Measurements from ENCODE around the gene TRAPPC8. TPM values are rescaled to one million over a fixed set of nuclear protein-coding genes. Genes with fewer than 3 reads are reported as not detected.

The TRAPPC8 gene, protein sequence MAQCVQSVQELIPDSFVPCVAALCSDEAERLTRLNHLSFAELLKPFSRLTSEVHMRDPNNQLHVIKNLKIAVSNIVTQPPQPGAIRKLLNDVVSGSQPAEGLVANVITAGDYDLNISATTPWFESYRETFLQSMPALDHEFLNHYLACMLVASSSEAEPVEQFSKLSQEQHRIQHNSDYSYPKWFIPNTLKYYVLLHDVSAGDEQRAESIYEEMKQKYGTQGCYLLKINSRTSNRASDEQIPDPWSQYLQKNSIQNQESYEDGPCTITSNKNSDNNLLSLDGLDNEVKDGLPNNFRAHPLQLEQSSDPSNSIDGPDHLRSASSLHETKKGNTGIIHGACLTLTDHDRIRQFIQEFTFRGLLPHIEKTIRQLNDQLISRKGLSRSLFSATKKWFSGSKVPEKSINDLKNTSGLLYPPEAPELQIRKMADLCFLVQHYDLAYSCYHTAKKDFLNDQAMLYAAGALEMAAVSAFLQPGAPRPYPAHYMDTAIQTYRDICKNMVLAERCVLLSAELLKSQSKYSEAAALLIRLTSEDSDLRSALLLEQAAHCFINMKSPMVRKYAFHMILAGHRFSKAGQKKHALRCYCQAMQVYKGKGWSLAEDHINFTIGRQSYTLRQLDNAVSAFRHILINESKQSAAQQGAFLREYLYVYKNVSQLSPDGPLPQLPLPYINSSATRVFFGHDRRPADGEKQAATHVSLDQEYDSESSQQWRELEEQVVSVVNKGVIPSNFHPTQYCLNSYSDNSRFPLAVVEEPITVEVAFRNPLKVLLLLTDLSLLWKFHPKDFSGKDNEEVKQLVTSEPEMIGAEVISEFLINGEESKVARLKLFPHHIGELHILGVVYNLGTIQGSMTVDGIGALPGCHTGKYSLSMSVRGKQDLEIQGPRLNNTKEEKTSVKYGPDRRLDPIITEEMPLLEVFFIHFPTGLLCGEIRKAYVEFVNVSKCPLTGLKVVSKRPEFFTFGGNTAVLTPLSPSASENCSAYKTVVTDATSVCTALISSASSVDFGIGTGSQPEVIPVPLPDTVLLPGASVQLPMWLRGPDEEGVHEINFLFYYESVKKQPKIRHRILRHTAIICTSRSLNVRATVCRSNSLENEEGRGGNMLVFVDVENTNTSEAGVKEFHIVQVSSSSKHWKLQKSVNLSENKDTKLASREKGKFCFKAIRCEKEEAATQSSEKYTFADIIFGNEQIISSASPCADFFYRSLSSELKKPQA (N-terminal part only)
- 46.4 and 51.5 TPM in 2 replicates for total RNA-seq (ENCODE audit: low replicate concordance)

DNA sequence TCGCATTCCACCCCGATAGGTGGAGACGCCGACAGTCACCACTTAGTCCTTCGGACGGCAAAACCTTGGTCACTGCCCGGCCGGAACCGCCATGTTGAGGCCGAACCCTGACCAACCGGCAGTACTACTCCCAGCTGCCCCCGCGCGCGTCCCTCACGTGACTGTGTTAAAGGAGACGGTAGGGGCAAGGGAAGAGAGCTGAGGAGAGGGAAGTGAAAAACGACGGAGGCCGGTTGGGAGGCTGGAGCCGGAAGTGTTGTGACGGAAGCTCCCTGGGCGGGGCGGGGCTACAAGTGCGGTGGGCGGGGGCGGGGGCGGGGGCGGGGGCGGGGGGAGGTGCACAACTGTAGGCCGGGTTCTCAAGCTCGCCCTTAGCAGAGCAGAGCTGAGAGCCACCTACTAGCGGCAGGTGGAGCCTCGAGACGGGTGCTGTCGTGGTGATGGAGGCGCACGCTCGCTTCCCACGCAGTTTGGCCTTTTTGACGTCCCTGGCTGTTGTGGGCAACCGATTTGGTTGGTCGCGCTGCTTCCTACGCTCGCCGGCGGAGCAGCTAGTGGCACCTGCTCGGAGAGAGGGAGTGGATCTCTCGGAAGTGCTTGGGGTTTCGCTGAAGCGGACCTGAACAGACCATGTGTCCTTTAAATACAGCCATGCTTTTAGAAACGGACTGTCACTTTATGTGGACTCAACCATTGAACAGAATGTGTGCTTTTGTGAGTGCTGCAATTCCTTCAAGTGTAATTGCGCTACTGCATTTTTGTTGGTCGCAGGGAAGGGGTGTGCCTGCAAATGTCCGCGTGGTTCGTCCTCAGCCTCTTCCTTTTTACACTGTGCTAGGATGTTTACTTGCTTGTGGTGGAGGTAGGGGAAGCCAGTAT, at the start of gene TRAPPC8:
Gene TRAPPC8, minus strand, starts transcription at position 130 of the 879 bp plus-strand sequence. CDS start 364 bp downstream, outside the sequence.
- H3K36me3 Mint-ChIP-seq: peaks cover 6% of the 10 kb centered on the region
- no peaks in the 10 kb centered on the region for H3K36me3 ChIP-seq
- H3K27ac ChIP-seq: peak within 1 kb of the TSS; percentile 74
- TF ChIP-seq, protein P1, sequence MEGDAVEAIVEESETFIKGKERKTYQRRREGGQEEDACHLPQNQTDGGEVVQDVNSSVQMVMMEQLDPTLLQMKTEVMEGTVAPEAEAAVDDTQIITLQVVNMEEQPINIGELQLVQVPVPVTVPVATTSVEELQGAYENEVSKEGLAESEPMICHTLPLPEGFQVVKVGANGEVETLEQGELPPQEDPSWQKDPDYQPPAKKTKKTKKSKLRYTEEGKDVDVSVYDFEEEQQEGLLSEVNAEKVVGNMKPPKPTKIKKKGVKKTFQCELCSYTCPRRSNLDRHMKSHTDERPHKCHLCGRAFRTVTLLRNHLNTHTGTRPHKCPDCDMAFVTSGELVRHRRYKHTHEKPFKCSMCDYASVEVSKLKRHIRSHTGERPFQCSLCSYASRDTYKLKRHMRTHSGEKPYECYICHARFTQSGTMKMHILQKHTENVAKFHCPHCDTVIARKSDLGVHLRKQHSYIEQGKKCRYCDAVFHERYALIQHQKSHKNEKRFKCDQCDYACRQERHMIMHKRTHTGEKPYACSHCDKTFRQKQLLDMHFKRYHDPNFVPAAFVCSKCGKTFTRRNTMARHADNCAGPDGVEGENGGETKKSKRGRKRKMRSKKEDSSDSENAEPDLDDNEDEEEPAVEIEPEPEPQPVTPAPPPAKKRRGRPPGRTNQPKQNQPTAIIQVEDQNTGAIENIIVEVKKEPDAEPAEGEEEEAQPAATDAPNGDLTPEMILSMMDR (IDR thresholded peaks at IDR 0.05): no peak
- TF ChIP-seq EZH2 (IDR thresholded peaks at IDR 0.05) (no peak), EZH2phosphoT487 (IDR thresholded peaks at IDR 0.05) (no peak)
- no peaks in the 10 kb centered on the region for H3K9me3 ChIP-seq (ENCODE audit: low read depth)
- peak within 1 kb of the TSS; percentile 90 for H3K4me2 ChIP-seq
- H3K4me3 ChIP-seq: peak within 1 kb of the TSS; percentile 69
- no peaks in the 10 kb centered on the region for H3K9me3 Mint-ChIP-seq
- H3K27ac Mint-ChIP-seq: peak within 1 kb of the TSS; percentile 100
- peak within 1 kb of the TSS; percentile 100 for H3K4me3 Mint-ChIP-seq
- H3F3A ChIP-seq (ENCODE audit: low read depth): peaks cover 9% of the 10 kb centered on the region
- peak; percentile 98 for DNase-seq (ENCODE audit: low spot score)
- H3K4me1 ChIP-seq: peaks cover 7% of the 10 kb centered on the region
- peaks cover 2% of the 10 kb centered on the region for H3K27me3 Mint-ChIP-seq (ENCODE audit: insufficient read depth, low read depth)
- peak within 1 kb of the TSS; percentile 98 for H2AFZ ChIP-seq (replicated peaks)
- peak within 1 kb of the TSS; percentile 79 for H3K9ac ChIP-seq
- peaks cover 46% of the 10 kb centered on the region for H3K79me2 ChIP-seq (ENCODE audit: low read depth)
- H3K4me1 Mint-ChIP-seq: peaks cover 30% of the 10 kb centered on the region
- no peaks in the 10 kb centered on the region for H3K27me3 ChIP-seq
- peaks cover 21% of the 10 kb centered on the region for H4K20me1 ChIP-seq (ENCODE audit: low read depth)

DNA sequence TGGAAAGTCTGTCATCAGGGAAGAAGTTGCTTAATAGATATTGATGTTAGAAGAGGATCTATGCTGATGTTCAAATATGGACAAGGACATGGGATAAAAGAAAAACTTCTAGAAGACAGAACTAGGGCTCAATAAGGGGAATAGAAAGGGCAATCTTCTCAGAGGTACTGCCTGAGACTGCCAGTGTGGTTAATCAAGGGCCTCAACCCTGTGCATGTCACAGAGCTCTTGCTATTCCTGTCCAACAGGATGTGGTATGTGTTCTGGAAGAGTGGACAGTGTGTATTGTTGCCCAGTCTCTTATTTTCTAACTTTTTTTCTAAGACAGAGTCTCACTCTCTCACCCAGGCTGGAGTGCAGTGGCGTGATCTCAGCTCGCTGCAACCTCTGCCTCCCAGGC, 47.9 kb upstream of the TRAPPC8 start:
- Histone ChIP-seq H3K36me3 (no peaks in the 10 kb centered on the region), H3F3A (ENCODE audit: low read depth) (no peaks in the 10 kb centered on the region), H3K27me3 (no peaks in the 10 kb centered on the region), H3K9ac (no peak overlapping the region), H3K4me2 (no peak overlapping the region), H3K27ac (no peak overlapping the region), H4K20me1 (ENCODE audit: low read depth) (no peaks in the 10 kb centered on the region), H3K4me1 (no peaks in the 10 kb centered on the region), H3K9me3 (ENCODE audit: low read depth) (no peaks in the 10 kb centered on the region), H2AFZ (replicated peaks) (no peak overlapping the region), H3K4me3 (no peak overlapping the region), H3K79me2 (ENCODE audit: low read depth) (no peaks in the 10 kb centered on the region)
- no peak for DNase-seq (ENCODE audit: low spot score)
- no peaks in the 10 kb centered on the region for H3K4me1 Mint-ChIP-seq
- no peaks in the 10 kb centered on the region for H3K36me3 Mint-ChIP-seq
- peaks cover 4% of the 10 kb centered on the region for H3K27me3 Mint-ChIP-seq (ENCODE audit: insufficient read depth, low read depth)
- H3K9me3 Mint-ChIP-seq: peaks cover 2% of the 10 kb centered on the region
- no peak overlapping the region for H3K4me3 Mint-ChIP-seq
- TF ChIP-seq EZH2phosphoT487 (IDR thresholded peaks at IDR 0.05): no peak
- TF ChIP-seq, protein P1 (IDR thresholded peaks at IDR 0.05): no peak
- no peak overlapping the region for H3K27ac Mint-ChIP-seq

DNA sequence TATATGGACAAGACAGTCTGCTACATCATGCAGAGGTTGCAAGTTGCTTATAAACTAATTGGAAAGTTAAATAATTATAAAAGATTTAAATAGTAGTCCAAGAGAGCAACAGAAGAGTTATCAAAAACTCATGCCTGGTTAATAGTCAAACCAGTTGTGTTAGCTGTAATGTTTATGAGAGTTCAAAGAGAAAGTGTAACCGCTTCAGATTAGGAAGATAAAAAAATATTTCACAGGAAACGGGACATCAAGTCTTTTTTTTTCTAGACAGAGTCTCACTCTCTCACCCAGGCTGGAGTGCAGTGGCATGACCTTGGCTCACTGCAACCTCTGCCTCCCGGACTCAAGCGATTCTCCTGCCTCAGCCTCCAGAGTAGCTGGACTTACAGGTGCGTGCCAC, 41.0 kb upstream of the TRAPPC8 start:
- Histone ChIP-seq H3K9ac (no peak overlapping the region), H3K4me2 (no peak overlapping the region), H4K20me1 (ENCODE audit: low read depth) (no peaks in the 10 kb centered on the region), H3K4me1 (no peaks in the 10 kb centered on the region), H3K79me2 (ENCODE audit: low read depth) (no peaks in the 10 kb centered on the region), H3K4me3 (no peak overlapping the region), H3K27me3 (no peaks in the 10 kb centered on the region), H2AFZ (replicated peaks) (no peak overlapping the region), H3F3A (ENCODE audit: low read depth) (no peaks in the 10 kb centered on the region), H3K9me3 (ENCODE audit: low read depth) (no peaks in the 10 kb centered on the region), H3K36me3 (no peaks in the 10 kb centered on the region), H3K27ac (no peak overlapping the region)
- H3K27me3 Mint-ChIP-seq (ENCODE audit: insufficient read depth, low read depth): no peaks in the 10 kb centered on the region
- H3K36me3 Mint-ChIP-seq: no peaks in the 10 kb centered on the region
- DNase-seq (ENCODE audit: low spot score): no peak
- no peak for TF ChIP-seq EZH2 (IDR thresholded peaks at IDR 0.05)
- TF ChIP-seq EZH2phosphoT487 (IDR thresholded peaks at IDR 0.05): no peak
- TF ChIP-seq, protein P1 (IDR thresholded peaks at IDR 0.05): no peak
- no peaks in the 10 kb centered on the region for H3K4me1 Mint-ChIP-seq
- no peak overlapping the region for H3K4me3 Mint-ChIP-seq
- H3K9me3 Mint-ChIP-seq: peaks cover 4% of the 10 kb centered on the region
- H3K27ac Mint-ChIP-seq: no peak overlapping the region

Measured in neural progenitor cell (in vitro differentiated cells).